Right lobe of liver (tissue), 4 donors: ENCODE results near the gene MATN4.

Experiments
- POLR2A ChIP-seq: fragments of 450-650 bp; IDR thresholded peaks from one replicate; pipeline ENCODE4 v1.6.1; 2017; ENCODE audit warnings: antibody characterized with exemption, mild to moderate bottlenecking
- TF ChIP-seq, protein P1 (sequence below), 4 donors: fragments of 200-600 bp in 3 of 4; fragments of 450-650 bp in 1 of 4; IDR thresholded peaks; one replicate each; pipeline versions ENCODE4 v1.5.1 to v1.8.0; 2016 to 2022; ENCODE audit warnings: antibody characterized with exemption in 4 of 4, mild to moderate bottlenecking in 2 of 4
- donor health status: DM: no; HTN: no; CAD: no.
- donor health status: DM: no; HTN: no; CAD: no.
- donor health status: DM: no; HTN: yes; CAD: no.

DNA sequence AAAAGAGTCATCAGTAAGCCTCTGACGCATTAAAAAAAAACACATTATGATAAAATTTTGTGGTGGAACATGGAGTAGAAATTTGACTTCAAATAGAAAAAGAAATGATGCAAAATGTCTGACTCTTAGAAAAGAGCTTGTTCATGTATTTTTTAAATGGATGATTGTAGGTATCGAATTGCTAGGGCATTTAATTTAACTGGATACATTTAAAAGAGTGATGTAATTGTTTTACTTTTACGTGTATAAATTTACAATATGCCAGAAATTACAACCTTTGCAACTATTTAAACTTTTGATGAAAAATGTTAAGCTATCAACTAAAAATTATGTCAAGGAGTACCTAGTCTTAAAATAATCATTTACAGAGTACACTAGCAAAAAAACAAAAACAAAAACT is 44.6 kb upstream of the MATN4 start:
- TF ChIP-seq POLR2A = no peak
- TF ChIP-seq, protein P1, sequence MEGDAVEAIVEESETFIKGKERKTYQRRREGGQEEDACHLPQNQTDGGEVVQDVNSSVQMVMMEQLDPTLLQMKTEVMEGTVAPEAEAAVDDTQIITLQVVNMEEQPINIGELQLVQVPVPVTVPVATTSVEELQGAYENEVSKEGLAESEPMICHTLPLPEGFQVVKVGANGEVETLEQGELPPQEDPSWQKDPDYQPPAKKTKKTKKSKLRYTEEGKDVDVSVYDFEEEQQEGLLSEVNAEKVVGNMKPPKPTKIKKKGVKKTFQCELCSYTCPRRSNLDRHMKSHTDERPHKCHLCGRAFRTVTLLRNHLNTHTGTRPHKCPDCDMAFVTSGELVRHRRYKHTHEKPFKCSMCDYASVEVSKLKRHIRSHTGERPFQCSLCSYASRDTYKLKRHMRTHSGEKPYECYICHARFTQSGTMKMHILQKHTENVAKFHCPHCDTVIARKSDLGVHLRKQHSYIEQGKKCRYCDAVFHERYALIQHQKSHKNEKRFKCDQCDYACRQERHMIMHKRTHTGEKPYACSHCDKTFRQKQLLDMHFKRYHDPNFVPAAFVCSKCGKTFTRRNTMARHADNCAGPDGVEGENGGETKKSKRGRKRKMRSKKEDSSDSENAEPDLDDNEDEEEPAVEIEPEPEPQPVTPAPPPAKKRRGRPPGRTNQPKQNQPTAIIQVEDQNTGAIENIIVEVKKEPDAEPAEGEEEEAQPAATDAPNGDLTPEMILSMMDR (IDR thresholded peaks at IDR 0.05) = no peak
